KBM-7 (cell line): ENCODE data around the gene PDE6A.

ENCODE experiments used
- DNase-seq: peaks from one replicate; pipeline ENCODE4 v3.0.0-alpha.2; 2015
- in situ Hi-C: fragments of 300-500 bp; cut with MboI; formaldehyde crosslinking; loops from 2 replicates; pipeline ENCODE4 v1.14.3; 2020; ENCODE audit warnings: low sequenced_read_pairs, low pct_unique_long_range_greater_than_20kb, mixed read lengths

Gene PDE6A

GRCh38 chr5:149944666-149945065, at the start of gene PDE6A:
Gene PDE6A, minus strand, starts transcription at chr5:149944793. Its CDS starts 120 bp downstream, at chr5:149944673.
- in situ Hi-C loops = no loop called here
- no peak for DNase-seq

GRCh38 chr5:149993471-149993870, 48.9 kb upstream of the PDE6A start:
- DNase-seq = no peak
- in situ Hi-C loops = loop anchor here (10.0 kb wide), 1 partner anchor 359 kb away; no protein-coding TSS in a partner anchor

- DNase-seq = peak; percentile 75
- in situ Hi-C loops = loop anchor here (10.0 kb wide), 1 partner anchor 356 kb away; no protein-coding TSS in a partner anchor
These were observed 46.2 kb upstream of the PDE6A start for GRCh38 chr5:149990518-149991376.

GRCh38 chr5:149988126-149988525, 43.5 kb upstream of the PDE6A start:
- no peak for DNase-seq
- in situ Hi-C loops = loop anchor here (10.0 kb wide), 1 partner anchor 153 kb away; no protein-coding TSS in a partner anchor

GRCh38 chr5:149982505-149982904, 37.9 kb upstream of the PDE6A start:
- in situ Hi-C loops = loop anchor here (10.0 kb wide), 1 partner anchor 148 kb away; no protein-coding TSS in a partner anchor
- no peak for DNase-seq

- no peak for DNase-seq
- in situ Hi-C loops = loop anchor here (10.0 kb wide), 1 partner anchor 146 kb away; no protein-coding TSS in a partner anchor
These were observed 36.6 kb upstream of the PDE6A start for GRCh38 chr5:149981206-149981605.

GRCh38 chr5:149979896-149980295, 35.3 kb upstream of the PDE6A start:
- DNase-seq = no peak
- in situ Hi-C loops = loop anchor here (10.0 kb wide), 1 partner anchor 145 kb away; no protein-coding TSS in a partner anchor

GRCh38 chr5:149975409-149975808, 30.8 kb upstream of the PDE6A start:
- DNase-seq = no peak
- in situ Hi-C loops = no loop called here

GRCh38 chr5:149969181-149969930, 24.8 kb upstream of the PDE6A start:
- no peak for DNase-seq
- in situ Hi-C loops = no loop called here

GRCh38 chr5:149966946-149967345, 22.4 kb upstream of the PDE6A start:
- no peak for DNase-seq
- in situ Hi-C loops = no loop called here

- in situ Hi-C loops = no loop called here
- DNase-seq = no peak
These were observed 19.1 kb upstream of the PDE6A start for GRCh38 chr5:149963729-149964128.

- in situ Hi-C loops = no loop called here
- no peak for DNase-seq
These were observed 18.2 kb upstream of the PDE6A start for GRCh38 chr5:149962601-149963300.

- in situ Hi-C loops = no loop called here
- DNase-seq = peak; percentile 57
These were observed 17.4 kb upstream of the PDE6A start for GRCh38 chr5:149961957-149962409.

- in situ Hi-C loops = no loop called here
- DNase-seq = no peak
These were observed 16.6 kb upstream of the PDE6A start for GRCh38 chr5:149961186-149961685.

- in situ Hi-C loops = no loop called here
- peak; percentile 97 for DNase-seq
These were observed 15.9 kb upstream of the PDE6A start, which contains the start of gene SLC26A2 for GRCh38 chr5:149960272-149961185. Gene SLC26A2, plus strand, starts transcription at chr5:149960758. Its CDS starts 16,895 bp downstream, at chr5:149977653.

GRCh38 chr5:149959406-149960236, 15.0 kb upstream of the PDE6A start:
- in situ Hi-C loops = no loop called here
- DNase-seq = peak; percentile 65

GRCh38 chr5:149957855-149958254, 13.3 kb upstream of the PDE6A start:
- no peak for DNase-seq
- in situ Hi-C loops = no loop called here
